OCI-M2 (cell line): ENCODE results near the gene HID1.
"Not testable (repeated sequence)": the region's sequence is repeated elsewhere in the genome, so short reads cannot be mapped to it uniquely, and the experiment has no call there.

Experiments used
- DNase-seq: peaks from one replicate; lab custom pipeline; 2025; ENCODE audit not compliant: unreplicated experiment; lab: John Stamatoyannopoulos, UW

HID1 gene

DNA sequence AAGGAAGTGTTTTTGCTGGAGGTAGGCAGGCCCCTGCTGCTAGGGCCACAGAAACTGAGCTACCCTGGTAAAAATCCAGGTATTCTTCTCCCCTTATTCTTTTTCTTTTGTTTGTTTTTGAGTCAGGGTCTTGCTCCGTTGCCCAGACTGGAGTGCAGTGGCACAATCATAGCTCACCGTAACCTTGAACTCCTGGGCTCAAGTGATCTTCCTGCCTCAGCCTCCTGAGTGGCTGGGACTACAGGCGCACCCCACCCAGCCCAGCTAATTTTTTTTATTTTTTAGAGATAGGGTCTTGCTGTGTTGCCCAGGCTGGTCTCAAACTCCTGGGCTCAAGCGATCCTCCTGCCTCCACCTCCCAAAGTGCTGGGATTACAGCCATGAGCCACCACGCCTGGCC, 3.1 kb downstream of the HID1 start:
- not testable (repeated sequence) for DNase-seq

- no peak for DNase-seq
These were observed 4.2 kb downstream of the HID1 start for GRCh38 chr17:74968361-74968780.

DNA sequence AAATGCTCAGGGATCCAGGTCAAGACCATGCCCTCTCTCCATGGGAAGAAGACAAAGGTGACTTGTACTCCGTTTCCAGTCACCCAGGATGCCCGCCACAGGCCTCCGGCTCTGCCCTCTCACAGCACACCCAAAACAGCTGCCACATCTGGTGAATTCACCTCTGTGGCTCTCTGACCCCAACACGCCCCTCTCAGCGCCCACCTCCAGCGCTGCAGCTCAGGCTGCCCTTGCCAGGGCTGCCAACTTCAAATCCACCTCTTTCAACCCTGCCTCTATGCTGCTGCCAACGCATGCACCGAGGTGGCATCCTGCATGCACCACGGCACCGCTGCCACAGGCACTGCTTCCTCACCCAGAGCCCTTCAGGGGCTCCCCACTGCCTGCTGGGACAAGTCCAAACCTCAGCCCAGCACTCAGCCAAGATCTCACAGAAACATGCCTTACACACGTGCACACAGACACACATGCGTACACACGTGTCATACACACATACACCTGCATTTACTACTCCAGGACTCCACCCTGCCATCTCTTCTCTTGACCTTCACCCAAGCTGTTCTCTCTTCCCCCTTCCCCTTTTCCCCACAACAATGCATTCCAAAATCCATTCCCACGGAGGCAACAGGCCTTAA, 7.5 kb downstream of the HID1 start:
- no peak for DNase-seq

DNA sequence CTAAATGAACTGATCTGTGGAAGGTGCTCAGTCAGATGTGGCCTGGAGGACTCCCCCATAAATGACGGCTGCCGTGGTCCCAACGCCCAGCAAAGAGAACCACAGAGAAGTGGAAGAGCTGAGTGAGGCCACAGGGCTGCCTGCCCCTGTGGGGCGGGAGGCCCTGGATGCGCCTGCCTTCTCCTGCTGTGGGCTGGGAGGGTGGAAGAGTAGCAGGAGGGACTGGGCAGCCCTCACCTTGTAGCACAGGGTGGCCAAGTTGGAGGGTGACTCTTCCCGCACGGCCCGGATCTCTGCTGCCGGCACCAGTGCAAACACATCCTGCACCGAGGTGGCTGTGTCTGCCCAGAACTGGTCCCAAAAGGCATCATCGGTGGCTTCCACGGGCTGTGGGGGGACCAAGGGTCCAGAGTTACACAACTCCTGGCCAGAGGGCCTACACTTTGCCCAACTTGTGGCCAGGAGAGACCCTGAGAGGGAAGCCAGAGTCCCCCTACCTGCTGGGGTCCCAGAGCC, 8.3 kb downstream of the HID1 start:
- no peak for DNase-seq

GRCh38 chr17:74963656-74964055, 8.9 kb downstream of the HID1 start:
- DNase-seq: no peak

- DNase-seq: no peak
These were observed 9.8 kb downstream of the HID1 start for GRCh38 chr17:74962622-74963394.

GRCh38 chr17:74961657-74962350, 10.8 kb downstream of the HID1 start:
- no peak for DNase-seq

GRCh38 chr17:74960570-74961342, 11.8 kb downstream of the HID1 start:
- no peak for DNase-seq

- no peak for DNase-seq
These were observed 12.6 kb downstream of the HID1 start for GRCh38 chr17:74959826-74960515.

GRCh38 chr17:74957935-74958740, 14.4 kb downstream of the HID1 start:
- peak; percentile 37 for DNase-seq

GRCh38 chr17:74956093-74956492, 16.5 kb downstream of the HID1 start:
- DNase-seq: no peak

DNA sequence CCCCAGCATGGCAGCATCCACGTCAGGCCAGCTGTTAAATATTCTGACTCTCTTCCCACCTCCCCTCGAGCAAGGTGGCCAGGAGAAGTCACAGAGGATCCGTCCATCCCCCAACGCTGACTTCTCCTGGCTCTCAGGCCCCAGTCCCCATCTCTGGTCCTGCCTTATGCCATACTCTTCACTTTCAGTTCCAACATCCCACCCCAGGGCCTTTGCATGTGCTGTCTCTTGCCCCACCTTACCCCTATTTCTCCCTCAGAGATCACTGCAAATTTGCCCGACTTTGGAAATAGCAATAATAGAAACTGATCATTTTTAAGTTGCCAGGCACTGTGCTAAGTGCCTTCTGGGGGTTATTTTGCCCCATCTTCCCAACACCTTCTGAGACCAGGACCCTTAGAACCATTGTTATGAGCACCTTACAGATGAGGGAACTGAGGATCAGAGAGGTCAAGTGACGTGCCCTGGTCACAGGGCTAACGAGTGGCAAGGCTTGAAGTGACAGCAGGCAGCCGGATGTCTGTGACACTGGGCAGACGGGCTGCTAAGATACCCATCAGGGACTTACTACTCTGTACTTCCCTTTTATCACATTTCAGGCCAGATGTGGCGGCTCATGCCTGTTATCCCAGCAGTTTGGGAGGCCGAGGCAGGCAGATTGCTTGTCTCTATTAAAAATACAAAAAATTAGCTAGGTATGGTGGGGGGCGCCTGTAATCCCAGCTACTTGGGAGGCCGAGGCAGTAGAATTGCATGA, 17.7 kb downstream of the HID1 start:
- no peak for DNase-seq

DNA sequence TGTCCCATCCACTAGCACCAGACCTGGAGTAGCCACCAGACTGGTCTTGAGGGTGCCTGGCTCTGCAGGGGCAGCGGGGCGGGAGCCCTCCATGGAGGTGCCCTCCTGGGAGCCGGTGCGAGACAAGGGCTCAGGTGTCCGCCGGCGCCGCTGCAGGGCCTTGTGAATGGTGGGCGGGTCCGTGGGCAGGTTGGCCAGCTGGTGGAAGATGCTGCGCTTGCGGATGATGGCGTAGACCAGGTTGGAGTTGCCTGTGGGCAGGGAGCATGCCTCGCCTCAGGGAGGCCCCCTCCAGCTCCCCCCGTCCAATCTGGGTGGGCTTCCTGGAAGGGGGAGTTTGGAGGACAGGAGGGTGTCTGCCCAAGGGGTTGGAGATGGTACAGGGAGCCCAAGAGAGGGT, 18.4 kb downstream of the HID1 start:
- no peak for DNase-seq

- DNase-seq: no peak
These were observed 19.3 kb downstream of the HID1 start for GRCh38 chr17:74953134-74953687.

DNA sequence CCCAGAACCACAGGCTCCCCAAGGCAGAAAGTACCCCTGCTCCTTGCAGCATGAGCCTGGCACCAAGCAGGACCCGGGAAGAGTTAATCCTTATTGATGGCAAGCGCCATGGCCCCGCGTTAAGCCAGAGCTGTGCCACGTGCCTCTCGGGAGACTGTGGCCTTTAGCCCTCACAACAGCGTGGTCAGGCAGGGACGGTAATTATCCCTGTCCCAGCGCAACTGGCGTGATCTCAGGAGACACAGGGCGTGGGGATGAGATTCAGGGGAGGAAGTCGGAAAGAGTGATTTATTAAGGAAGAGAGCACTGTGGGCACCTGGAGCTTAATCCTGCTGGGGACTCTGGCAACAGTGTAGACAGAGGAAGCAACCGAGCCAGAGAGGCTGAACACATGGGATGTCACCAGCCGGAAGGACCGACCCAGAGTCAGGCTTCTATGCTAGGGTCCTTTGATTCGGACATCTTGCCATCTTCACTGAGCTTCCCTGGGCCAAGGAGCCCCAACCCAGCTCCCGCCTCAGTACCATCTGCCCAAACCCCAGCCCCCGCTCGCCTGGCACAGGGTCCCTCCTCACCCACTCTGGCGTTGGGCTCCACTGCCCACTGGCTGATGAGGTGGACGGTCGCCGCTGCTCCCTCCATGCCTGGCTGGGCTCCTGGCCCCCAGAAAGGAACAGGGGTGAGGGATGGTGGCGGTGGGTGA, 20.0 kb downstream of the HID1 start:
- no peak for DNase-seq

- no peak for DNase-seq
These were observed 20.7 kb downstream of the HID1 start for GRCh38 chr17:74951680-74952421.

- no peak for DNase-seq
These were observed 21.5 kb downstream of the HID1 start for GRCh38 chr17:74951065-74951464.
